GM19463 (cell line): ENCODE data around the gene APOB.
"Not testable (repeated sequence)": the region's sequence is repeated elsewhere in the genome, so short reads cannot be mapped to it uniquely, and the experiment has no call there.

Experiments used
- ATAC-seq: cut with Tn5 transposase; IDR thresholded peaks from one replicate; pipeline ENCODE4 v1.9.1; 2021; ENCODE audit warnings: mild to moderate bottlenecking, moderate library complexity; ENCODE audit not compliant: unreplicated experiment

Gene APOB

GRCh38 chr2:21034156-21034971 lies 9.5 kb downstream of the APOB start:
- ATAC-seq: no peak

GRCh38 chr2:21033237-21034155 lies 10.4 kb downstream of the APOB start:
- no peak for ATAC-seq

GRCh38 chr2:21032338-21033236 lies 11.3 kb downstream of the APOB start:
- ATAC-seq: no peak

GRCh38 chr2:21030983-21031968 lies 12.6 kb downstream of the APOB start:
- no peak for ATAC-seq

GRCh38 chr2:21029519-21029918 lies 14.4 kb downstream of the APOB start:
- ATAC-seq: no peak

GRCh38 chr2:21028951-21029350 lies 14.9 kb downstream of the APOB start:
- ATAC-seq: not testable (repeated sequence)

GRCh38 chr2:21028021-21028947 lies 15.6 kb downstream of the APOB start:
- no peak for ATAC-seq

- no peak for ATAC-seq
Measured at GRCh38 chr2:21026479-21027282, 17.2 kb downstream of the APOB start.

GRCh38 chr2:21025690-21026478 lies 18.0 kb downstream of the APOB start:
- ATAC-seq: no peak

GRCh38 chr2:21024722-21025389 lies 19.0 kb downstream of the APOB start:
- no peak for ATAC-seq

- ATAC-seq: no peak
Measured at GRCh38 chr2:21024198-21024597, 19.7 kb downstream of the APOB start.

GRCh38 chr2:21023419-21024181 lies 20.3 kb downstream of the APOB start:
- ATAC-seq: no peak

- no peak for ATAC-seq
Measured at GRCh38 chr2:21022792-21023367, 21.0 kb downstream of the APOB start.

- ATAC-seq: no peak
Measured at GRCh38 chr2:21021430-21021829, 22.4 kb downstream of the APOB start.

GRCh38 chr2:21020668-21021288 lies 23.1 kb downstream of the APOB start:
- ATAC-seq: no peak
